GM18505 (cell line): ENCODE measurements around the gene KDELR1.

Source experiments
- ATAC-seq: cut with Tn5 transposase; IDR thresholded peaks from one replicate; pipeline ENCODE4 v1.9.1; 2021; ENCODE audit not compliant: unreplicated experiment
- POLR2A ChIP-seq: IDR thresholded peaks from 4 replicates; pipeline ENCODE4 v1.6.1; 2011; ENCODE audit warnings: borderline replicate concordance; ENCODE audit not compliant: insufficient read depth, insufficient read length; ENCODE audit errors: extremely low read depth

KDELR1 gene

GRCh38 chr19:48338253-48338755 is 53.0 kb downstream of the KDELR1 start:
- no peak for ATAC-seq
- TF ChIP-seq POLR2A: no peak

GRCh38 chr19:48333467-48334384 is 57.6 kb downstream of the KDELR1 start:
- ATAC-seq: peak; percentile 50
- TF ChIP-seq POLR2A: peak; percentile 60

- TF ChIP-seq POLR2A: peak; percentile 67
- ATAC-seq: peak; percentile 55
Observed at GRCh38 chr19:48332662-48333466, 58.5 kb downstream of the KDELR1 start.
